Measurements from ENCODE around the gene SF3A2. TPM values are rescaled to one million over a fixed set of nuclear protein-coding genes. Genes with fewer than 3 reads are reported as not detected.

Gene SF3A2
- total RNA-seq, 2 experiments from 2014 or later: 146 to 192 TPM

DNA sequence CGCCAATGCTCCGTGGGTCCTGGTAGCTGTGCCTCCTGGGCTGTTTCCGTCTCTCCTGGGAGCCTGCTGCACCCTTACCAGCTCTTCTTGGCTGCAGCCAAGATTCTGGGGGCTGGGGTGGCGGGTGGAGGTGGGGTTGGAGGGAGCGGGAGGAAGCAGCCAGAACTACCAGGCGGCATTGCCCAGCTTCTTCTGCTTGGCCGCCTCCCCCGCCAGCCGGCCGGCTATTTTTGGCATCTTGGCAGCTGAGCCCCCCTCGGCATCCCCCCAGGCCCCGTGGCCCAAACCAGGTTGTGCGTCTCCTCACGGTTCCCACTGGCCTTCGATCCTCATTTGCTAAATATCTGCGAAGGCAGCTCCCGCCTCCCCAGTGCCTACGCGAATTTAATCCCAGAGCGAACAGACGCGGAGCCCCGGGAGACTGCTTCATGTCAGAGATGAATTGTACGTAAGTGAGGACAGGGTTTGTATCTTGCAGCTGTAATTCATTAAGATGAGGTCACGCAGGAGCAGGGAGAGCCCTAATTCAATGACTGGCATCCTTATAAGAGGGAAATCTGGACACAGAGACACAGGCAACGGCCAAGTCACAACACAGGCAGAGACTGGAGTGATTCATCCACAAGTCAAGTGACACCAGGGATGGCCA lies 58.2 kb downstream of the SF3A2 start:
- no peaks in the 10 kb centered on the region for H3K27me3 Mint-ChIP-seq
- no peaks in the 10 kb centered on the region for H3K9me3 Mint-ChIP-seq (ENCODE audit: low read depth)
- H3K4me1 Mint-ChIP-seq: peaks cover 4% of the 10 kb centered on the region
- ATAC-seq (no peak), DNase-seq (no peak)
- H3K4me3 Mint-ChIP-seq: no peak overlapping the region
- ChIA-PET CTCF (interaction anchor here (0.6 to 1.2 kb wide), 3 partner anchors 21 to 105 kb away, joined by 3 to 4 read pairs (median 3); no protein-coding TSS in a partner anchor), POLR2A (interaction anchor here (0.6 kb wide), 1 partner anchor 333 kb away, joined by 3 read pairs; no protein-coding TSS in a partner anchor)
- peaks cover 2% of the 10 kb centered on the region for H3K36me3 Mint-ChIP-seq (ENCODE audit: low read depth)
- intact Hi-C loops (cut with DNase I, micrococcal nuclease): no loop called here
- H3K27ac Mint-ChIP-seq: no peak overlapping the region

- CTCF ChIA-PET: no interaction called here
- Mint-ChIP-seq H3K4me3 (no peak overlapping the region), H3K36me3 (ENCODE audit: low read depth) (peaks cover 2% of the 10 kb centered on the region), H3K9me3 (ENCODE audit: low read depth) (no peaks in the 10 kb centered on the region), H3K27me3 (no peaks in the 10 kb centered on the region), H3K4me1 (peaks cover 3% of the 10 kb centered on the region), H3K27ac (no peak overlapping the region)
- intact Hi-C loops (cut with DNase I, micrococcal nuclease): no loop called here
- POLR2A ChIA-PET: no interaction called here
- DNase-seq: no peak
- no peak for ATAC-seq
Observed at GRCh38 chr19:2296141-2296540, 59.5 kb downstream of the SF3A2 start.

Small RNAs within 50 kb of the gene (microRNA-seq; reads per million reads assigned to microRNA genes)
- gene MIR1227 (ENCODE audit: borderline replicate concordance): 14.4 reads per million, percentile 37 among the genes with 10 or more reads in this experiment
- gene MIR4321 (ENCODE audit: borderline replicate concordance): not detected

Other genes starting within 250 kb of the SF3A2 start
- gene BTBD2, start 221.1 kb upstream of the SF3A2 start, total RNA-seq: 10 to 100 TPM; 46.7 to 61.8 TPM
- 100 to 1,000 TPM; 139 to 155 TPM for gene MKNK2, start 185.6 kb upstream of the SF3A2 start, total RNA-seq
- gene MOB3A, start 140.5 kb upstream of the SF3A2 start, total RNA-seq: 100 to 1,000 TPM; 148 to 156 TPM
- 10 to 100 TPM; 15.2 to 16.6 TPM for gene IZUMO4, start 139.9 kb upstream of the SF3A2 start, total RNA-seq
- gene AP3D1, start 85.3 kb upstream of the SF3A2 start, total RNA-seq: 100 to 1,000 TPM in 1 of 2 experiments, 10 to 100 TPM in 1; 82.7 to 105 TPM
- 10 to 100 TPM; 62.5 to 73.8 TPM for gene DOT1L, start 72.9 kb upstream of the SF3A2 start, total RNA-seq
- gene PLEKHJ1, start 495 bp upstream of the SF3A2 start, total RNA-seq: 10 to 100 TPM; 38.4 to 61.8 TPM
- 1 to 10 TPM; 1.9 to 2.7 TPM for gene AMH, start 12.5 kb downstream of the SF3A2 start, total RNA-seq
- under 1 TPM; 0.39 to 0.75 TPM for gene JSRP1, start 19.6 kb downstream of the SF3A2 start, total RNA-seq
- not detected for gene PEAK3, start 45.4 kb downstream of the SF3A2 start, total RNA-seq
- not detected for gene LINGO3, start 71.3 kb downstream of the SF3A2 start, total RNA-seq
- gene LSM7, start 91.8 kb downstream of the SF3A2 start, total RNA-seq: 100 to 1,000 TPM; 113 to 134 TPM
- gene SPPL2B, start 91.9 kb downstream of the SF3A2 start, total RNA-seq: 10 to 100 TPM; 37.7 to 48.5 TPM
- gene TMPRSS9, start 123.4 kb downstream of the SF3A2 start, total RNA-seq: not detected
- gene TIMM13, start 190.8 kb downstream of the SF3A2 start, total RNA-seq: 100 to 1,000 TPM in 1 of 2 experiments, 10 to 100 TPM in 1; 70.7 to 104 TPM
- 10 to 100 TPM; 91.0 to 93.9 TPM for gene LMNB2, start 220.1 kb downstream of the SF3A2 start, total RNA-seq
- 10 to 100 TPM; 57.7 to 71.2 TPM for gene GADD45B, start 239.3 kb downstream of the SF3A2 start, total RNA-seq